Dermis microvascular lymphatic vessel endothelial cell (primary cell): ENCODE results near the gene YKT6. TPM values are rescaled to one million over a fixed set of nuclear protein-coding genes. Genes with fewer than 3 reads are reported as not detected.
A peak's percentile ranks its signal among the peaks of the same experiment; 100 is the strongest.
"Not testable (repeated sequence)": the region's sequence is repeated elsewhere in the genome, so short reads cannot be mapped to it uniquely, and the experiment has no call there.

Source experiments
- DNase-seq, 2 donors: peaks; one replicate each; pipeline versions ENCODE4 v3.0.0 to v3.0.0-alpha.2; 2010; ENCODE audit warnings: low read depth in 2 of 2
- total RNA-seq: library from RNA; depleted of rRNA; stranded (reverse); fragments of >200 nt; gene quantifications from 2 replicates; pipeline ENCODE4 v1.2.1, GENCODE V29; 2014

Gene YKT6
- total RNA-seq, 1 donor from 2014 or later, result 83.7 TPM

DNA sequence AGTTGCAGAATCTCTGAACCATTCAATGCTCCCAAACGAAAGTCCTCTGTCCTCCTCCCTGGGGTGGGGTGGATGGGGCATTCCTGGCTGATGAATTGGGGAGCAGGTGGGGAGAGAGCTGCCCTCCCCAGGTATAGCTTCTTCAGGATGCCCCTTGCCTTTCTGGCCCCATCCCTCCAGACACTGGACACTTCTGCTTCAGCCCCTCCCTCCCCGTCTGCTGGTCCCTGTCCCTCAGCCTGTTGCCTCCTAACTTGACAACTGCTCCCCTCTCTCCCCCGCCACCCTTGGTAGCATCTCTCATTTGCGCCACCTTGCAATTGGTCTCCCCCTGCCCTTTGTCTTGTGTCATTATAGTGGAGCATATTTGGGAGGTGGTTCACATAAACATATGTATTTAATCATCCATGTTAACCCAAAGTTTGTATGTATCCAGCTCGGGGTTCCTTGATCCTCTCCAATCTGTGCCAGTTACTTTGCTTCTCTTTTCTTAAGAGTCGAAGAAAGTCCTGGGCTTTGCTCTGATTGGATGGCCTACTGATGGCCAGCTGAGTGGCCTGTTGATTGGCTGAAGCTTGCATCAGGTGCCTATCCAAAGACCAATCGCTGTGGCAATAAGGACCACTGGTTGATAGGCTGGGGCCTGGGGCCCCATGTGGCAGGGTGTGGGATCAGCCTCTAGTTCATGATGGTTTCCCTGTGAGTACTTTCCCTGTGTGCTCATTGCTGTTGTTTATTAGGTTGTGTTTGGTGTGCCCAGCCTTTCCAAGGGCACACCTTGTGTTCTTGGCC, 7.6 kb upstream of the YKT6 start:
- DNase-seq, result no peak

DNA sequence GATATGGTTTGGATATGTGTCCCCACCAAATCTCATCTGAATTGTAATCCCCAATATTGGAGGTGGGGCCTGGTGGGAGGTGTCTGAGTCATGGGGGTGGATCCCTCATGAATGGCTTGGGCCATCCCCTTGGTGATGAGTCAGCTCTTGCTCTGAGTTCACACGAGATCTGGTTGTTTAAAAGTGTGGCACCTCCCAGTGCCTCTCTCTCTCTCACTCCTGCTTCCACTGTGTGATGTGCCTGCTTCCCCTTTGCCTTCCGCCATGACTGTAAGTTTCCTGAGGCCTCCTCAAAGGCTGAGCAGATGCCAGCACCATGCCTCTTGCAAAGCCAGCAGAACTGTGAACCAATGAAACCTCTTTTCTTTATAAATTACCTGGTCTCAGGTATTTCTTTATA, 6.7 kb upstream of the YKT6 start:
- DNase-seq, result no peak

DNA sequence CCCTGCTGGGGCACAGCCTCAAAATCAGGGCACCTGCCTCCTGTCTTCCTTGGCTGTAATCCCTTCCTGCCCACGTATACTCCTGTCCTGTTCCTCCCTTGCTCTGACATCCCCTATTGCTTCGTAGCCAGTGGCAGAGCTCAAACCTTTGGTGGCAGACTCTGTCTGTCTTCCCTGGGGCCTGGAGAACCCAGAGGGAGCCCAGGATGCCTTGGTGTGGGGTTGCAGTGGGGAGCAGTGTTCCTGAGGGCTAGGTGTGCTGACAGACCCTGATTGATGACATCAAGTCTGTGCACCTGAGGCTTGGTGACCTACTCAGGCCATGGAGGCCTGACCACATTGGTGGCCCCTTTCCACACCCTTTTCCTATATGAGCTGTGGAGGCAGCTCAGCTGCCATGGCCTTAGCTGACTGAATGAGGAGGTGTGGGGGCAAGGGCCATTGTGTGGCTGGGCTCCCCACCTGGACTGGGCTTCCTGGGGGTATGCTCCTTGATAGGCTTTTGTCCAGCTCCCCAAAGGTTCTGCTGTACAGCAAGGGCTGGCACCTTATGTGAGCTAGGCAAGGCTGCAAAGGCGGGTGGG, 6.1 kb upstream of the YKT6 start:
- DNase-seq, result no peak

DNA sequence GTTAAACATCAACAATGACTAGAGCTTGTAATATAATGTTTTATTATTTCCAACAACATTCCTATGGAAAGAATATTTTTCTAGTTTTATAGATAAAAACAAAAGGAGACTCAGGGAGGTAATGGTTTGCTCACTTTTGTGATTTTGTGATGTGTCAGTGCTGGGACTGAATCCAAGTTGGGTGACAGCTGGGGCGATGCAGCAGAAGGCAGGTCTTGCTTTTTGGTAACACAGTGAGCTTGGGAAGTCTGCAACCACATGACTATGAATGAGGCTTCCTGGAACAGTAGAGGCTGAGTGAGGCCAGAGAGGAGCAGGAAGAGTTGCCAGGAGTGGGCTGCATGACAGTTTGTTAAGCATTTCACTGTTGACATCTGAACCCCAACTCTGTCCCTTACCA, 4.9 kb upstream of the YKT6 start:
- DNase-seq, result no peak

DNA sequence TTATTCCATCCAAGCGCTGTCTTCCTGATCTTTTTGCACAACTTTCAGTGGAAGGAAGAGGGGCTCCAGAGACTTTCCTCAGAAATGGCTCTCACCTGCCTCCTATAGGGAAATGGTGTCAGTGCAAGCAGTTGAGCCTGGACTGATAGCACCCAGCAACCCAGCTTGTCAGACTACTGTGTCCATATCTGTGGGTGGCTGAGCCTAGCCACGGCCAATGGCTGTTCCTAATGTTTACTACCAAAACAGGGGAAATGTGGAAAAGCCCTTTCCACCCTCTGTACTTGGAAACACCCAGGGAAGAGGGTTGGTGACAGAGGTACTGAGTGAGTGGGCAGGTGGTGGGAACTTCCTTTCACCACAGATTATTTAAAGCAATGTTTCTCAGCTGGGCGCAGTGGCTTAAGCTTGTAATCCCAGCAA, 4.3 kb upstream of the YKT6 start:
- peak; percentile 28 to 56 for DNase-seq

DNA sequence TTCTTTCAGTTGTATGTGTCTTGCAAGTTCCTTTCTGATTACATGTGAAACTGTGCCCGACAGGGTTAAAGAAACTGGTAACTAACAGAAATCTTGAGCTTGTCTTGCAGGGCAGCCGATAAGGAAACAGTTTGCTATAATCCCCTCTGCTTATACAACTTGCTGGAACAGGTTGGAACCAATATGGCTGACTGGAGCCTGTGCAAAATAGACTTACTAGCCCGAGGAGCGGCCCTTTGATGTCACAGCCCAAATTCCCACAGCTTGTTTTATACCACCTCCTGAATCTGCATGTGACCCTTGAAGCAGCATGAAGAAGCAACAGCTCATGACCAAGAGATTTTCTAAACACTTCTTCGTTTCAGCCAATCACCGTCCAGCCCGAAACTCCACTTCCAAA, 3.3 kb upstream of the YKT6 start:
- no peak for DNase-seq

DNA sequence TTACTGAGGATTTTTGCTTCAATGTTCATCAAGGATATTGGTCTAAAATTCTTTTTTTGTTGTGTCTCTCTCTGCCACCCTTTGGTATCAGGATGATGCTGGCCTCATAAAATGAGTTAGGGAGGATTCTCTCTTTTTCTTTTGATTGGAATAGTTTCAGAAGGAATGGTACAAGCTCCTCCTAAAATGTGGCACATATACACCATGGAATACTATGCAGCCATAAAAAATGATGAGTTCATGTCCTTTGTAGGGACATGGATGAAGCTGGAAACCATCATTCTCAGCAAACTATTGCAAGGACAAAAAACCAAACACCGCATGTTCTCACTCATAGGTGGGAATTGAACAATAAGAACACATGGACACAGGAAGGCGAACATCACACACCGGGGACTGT, 615 bp upstream of the YKT6 start:
- not testable (repeated sequence) for DNase-seq

DNA sequence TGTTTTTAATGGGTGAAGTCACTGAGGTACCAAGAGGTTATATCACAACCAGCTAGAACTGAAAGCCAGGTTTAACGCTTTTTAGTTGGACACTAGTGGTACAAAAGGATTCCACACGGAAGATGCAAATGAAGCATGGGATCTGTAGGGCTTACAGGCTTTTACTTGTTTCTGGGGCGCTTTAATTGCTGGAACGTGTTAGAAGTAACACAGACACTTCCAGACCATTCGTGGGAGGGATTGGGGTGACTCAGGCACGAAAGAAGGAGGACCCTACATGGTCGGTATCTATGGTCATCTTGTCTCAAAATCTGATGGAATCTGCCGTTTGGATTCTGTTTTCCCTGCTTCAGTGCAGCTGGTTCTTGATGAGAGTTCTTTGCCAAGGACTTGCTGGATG, 1.0 kb downstream of the YKT6 start:
- DNase-seq, result no peak

DNA sequence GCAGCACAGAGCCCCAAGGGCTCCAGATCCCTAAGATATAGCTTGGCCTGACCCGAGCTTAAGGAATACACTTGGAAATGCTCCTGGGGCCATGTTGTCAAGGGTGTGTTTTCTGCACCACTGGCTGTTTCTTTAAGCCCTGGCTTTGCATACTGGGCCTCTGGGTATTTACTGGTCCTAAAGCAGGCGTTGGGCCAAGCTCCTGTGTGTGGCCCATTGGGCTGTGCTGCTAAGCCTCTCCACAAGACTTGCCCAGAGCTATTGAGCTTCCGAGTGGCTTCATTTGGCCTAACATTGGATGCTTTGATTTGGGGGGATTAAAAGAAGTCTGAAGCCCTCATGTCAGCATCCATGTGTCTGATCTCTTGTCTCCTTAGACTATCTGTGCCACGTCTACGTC, 5.2 kb downstream of the YKT6 start:
- no peak for DNase-seq

DNA sequence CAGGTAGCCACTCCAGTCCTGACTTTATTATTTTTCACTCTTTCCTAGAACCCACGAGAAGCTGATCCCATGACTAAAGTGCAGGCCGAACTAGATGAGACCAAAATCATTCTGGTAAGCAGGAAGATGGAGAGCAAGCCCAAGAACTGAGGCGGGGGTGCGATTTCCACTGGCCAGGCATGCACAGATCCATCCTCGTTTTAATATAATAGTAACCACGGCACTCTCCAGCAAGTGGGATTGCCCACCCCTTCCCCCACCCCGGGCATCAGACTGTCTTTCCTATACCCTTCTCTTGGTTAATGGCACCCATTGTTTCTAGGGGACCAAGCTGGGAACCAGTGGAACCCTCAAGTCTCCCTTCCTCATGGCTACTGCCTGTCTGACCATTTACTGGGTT, 7.3 kb downstream of the YKT6 start:
- no peak for DNase-seq

DNA sequence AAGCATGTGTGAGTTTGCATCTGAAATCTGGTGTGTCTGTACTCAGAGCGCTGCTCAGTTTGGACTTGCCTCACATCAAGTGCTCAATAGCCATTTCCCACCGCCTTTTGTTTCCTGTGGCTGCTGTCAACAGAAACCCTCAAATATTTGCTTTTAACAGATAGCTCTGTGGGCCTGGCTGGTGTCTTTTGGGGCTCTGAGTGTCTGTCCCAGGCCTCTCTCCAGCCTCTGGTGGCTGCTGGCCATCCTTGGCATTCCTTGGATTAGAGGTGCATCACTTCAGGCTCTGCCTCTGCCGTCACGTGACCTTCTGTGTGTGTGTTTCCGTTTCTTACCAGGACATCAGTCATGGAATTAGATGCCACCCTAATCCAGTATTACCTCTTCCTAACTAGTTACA, 9.3 kb downstream of the YKT6 start:
- DNase-seq, result no peak

DNA sequence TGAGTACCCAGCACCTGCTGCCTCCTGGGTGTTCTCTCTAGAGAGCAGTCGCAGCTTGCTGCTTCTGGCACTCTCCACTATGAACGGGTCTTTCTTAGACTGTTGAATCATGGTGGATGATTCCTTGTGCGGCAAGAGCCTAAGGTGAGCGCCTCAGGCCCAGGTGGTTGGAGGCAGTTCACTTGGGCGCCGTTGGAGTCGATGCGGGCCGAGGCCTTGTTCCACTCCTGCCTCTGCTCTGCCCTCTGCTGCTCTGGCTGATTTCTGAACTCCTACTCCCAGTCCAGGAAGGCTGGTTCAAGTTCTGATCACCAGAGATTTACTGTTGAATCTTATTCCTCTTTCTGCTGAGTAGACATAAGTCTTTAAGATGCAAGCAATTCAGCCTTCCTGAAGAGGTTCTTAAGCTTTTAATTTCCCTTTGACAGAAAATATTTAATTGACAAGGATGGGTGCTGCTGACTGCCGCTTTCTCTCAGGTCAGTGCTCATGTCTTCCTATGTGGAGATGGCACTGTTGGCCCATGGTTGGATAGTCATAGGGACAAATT, 10.4 kb downstream of the YKT6 start:
- no peak for DNase-seq

DNA sequence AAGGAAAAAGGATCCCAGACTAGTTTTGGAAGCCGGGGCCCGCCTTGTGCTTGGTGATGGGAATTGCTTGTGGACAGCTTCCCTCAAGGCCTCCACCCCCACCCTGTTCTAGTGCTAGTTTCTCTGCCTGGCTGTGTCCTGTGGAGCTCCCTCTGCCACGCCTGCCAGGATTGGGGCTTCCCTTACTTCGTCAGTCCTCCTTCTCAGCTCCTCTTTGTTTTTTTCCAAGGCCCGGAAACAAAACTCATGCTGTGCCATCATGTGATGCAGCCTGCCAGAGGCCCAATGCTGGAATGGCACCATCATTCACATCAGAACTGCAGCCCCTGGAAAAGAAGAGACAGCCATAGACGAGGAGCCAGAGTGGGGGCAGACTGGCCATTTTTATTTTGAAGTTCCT, 11.2 kb downstream of the YKT6 start:
- DNase-seq, result no peak

DNA sequence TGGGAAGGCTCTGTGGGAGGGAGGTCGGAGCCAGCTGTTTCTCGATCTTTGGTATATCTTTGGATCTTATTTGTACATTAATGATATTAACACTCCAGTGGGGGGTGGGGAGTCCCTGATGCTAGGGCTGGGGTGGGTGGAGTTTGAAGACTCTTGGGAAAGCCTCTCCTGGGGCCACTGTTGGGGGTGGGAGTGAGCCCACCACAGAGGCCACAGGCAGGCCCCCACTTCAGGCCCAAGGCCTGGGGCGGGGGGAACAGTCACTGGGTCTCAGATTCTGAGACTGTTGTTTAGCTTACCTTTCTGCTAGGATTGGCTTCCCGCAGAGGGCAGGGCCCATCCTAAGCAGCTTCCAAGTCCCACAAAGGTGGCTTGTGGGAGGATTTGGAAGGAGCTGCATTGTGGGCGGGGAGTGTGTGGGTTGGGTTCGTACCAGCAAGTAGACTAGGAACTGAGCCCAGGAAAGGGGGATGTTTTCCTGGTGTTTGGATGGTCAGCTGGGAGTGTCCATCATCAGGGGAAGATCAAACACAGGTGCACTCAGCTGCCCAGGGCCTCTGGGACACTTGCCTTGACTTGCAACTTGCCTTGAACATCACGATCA, 11.9 kb downstream of the YKT6 start:
- no peak for DNase-seq

DNA sequence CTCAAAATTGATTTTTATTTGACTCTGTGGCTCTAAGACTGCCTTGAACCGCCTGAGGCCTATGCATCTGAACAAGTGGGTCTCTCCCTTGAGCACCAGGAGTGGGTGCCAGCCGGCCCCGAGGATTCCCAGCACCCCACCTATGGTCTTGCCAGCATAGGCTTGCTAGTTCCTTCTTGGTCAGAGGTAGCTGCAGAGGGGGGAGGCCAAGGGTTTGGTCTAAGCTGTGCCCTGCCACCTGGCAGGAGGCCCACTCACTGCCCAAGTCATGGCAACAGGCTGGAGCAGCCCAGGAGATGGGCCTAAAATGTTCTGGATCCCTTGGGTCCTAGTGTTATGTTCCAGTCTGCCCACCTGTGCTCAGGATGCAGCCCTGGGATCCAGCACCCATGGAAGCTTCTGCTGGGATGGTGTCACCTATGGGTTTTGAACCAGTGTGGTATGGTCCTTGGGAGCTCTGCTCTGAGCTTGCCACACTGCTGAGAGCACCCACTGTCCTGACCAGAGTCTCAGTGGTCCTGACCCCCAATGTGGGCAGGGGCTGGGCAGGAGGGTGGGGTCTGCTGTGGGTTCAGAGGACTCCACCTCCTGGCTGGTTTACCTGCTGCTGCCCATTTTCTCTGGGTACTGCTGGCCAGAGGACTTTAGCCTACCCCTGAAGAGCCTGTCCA, 12.6 kb downstream of the YKT6 start:
- no peak for DNase-seq

DNA sequence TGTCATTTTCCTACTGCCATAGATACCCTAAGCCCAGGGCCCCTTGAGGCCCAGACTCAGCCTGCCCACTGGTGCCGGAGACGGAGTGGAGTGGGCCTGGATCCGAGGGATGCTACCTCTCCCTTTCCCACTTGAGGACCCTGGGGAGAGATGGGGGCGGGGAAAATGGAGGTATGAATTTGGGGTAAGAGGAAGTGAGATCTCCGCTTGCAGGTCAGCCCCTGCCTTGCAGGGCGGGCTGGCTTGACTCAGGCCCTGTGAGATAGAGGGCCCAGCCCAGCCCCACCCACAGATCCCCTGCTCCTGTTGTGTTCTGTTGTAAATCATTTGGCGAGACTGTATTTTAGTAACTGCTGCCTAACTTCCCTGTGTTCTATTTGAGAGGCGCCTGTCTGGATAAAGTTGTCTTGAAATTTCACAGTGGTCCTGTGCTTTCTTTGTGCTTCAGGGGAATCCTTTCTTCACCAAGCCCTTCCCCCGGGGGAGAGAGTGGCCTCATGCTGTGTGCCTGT, 13.2 kb downstream of the YKT6 start:
- no peak for DNase-seq

DNA sequence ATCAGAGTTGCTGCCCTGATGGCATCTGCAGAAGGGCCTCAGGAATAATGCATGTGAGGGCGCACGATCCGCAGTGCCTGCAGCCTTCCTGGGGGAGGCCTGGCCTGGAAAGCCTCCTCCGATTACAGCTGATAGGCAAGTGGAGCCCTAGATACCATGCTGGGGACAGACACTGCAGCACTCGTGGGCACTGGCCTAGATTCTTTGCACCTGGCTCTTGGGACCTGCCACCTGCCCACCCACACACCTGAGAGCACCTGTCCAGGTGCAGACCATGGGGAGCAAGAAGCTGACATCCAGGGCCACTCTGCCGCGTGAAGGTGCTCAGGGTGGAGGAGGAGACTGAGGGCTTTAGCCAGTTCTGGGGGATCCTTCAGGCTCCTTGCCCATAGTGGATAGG, 14.8 kb downstream of the YKT6 start:
- no peak for DNase-seq

DNA sequence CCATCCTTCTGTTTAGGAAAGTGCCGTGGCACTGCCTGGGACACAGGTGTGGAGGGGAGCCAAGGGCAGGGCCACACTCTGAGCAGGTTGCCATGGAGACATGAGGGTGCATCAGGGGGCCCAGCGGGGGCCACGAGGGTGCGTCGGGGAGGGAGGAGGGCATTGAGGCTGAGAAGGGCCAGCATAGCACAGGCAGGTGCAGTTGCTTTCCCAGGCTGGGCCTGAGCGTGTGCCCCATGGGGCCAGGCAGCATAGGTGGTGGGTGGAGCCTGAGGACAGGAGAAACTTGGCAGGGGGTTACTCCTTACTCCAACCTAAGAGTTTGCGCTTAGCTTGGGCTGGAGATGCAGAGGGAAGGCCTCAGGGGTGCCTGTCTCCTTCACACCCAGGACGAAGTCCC, 15.2 kb downstream of the YKT6 start:
- DNase-seq, result no peak

DNA sequence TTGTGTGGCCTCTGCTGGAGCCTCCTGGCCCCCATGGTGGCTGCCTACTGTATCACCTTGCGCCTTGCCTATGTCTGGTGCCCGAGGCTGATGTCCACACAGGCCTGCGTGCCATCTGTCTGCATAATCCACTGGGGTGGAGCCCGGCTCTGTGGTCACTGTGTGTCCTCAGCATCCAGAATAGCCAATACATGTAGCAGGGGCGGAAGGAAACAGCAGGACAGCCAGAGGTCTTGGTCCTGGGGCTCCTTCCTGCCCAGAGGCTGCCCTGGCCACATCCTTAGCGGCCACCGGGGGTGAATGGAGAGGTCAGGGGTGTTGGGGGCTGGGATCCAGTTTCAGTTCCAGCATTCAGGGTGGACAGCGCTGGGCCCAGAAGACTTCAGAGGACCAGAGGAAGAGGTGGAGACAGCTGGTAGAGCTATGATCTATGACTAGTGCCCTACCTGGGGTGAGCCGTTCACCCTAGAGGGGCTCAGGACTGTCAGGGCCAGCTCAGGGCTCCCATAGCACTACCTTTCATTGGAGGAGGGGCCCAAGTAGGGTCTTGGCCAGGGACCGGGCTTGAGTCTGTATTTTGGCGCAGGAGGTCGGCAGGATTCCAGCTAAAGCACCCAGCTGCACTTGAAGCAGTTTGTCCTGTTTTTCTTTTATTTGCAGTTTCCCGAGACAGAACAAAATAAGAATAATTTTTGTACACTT, 15.9 kb downstream of the YKT6 start:
- DNase-seq, result no peak

DNA sequence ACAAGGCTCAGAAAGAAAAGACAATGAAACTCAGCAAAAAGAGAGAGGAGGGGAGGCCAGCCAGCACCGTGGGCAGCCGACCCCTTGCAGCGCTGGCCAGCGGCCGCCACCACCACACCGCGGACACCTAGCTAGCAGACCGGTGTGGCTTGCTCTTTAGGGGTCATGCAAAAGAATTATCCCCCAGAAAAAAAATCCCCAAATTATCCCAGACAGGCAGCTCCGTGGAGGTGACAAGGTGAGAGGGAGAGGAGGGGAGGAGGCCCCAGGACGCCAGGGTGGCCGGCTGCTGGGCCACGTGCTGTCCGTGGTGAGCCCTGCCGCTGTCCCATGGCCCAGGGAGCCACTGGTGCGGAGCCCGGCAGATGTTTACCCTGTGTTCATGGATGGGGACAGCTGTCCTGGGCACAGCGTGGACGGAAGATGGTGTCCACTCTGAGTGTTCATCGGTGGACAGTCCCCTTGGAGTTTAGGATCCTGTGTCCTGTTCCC, 16.5 kb downstream of the YKT6 start:
- DNase-seq, result no peak

DNA sequence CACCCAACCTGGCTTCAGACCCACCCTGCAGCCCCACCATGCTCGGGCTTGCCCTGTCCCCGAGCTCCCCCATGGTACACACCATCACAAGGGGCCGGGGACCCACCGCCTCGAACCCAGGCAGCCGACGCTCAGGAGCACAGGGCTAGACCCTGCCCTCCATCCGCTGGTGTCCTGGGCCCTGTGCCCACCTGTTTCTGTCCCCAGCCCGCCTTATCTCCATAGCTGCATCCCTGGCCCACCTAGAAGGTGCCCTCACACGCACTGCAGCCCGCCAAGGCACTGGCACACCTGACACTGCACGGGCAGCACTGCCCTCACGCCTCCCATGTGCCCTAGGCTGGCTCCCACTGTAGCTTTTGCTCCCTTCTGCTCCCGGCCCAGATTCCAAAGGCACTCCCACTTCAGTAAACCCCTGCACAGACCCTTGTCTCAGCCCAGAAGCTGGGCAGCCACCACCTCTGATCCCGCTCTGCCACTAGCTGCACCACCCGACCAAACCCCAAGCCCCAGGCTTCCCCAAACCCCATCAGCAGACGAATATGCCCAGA, 17.1 kb downstream of the YKT6 start:
- DNase-seq, result no peak
